Kidney epithelial cell (primary cell): ENCODE data around the gene KLHL17. TPM values are rescaled to one million over a fixed set of nuclear protein-coding genes. Genes with fewer than 3 reads are reported as not detected.

Source experiments
- DNase-seq: peaks from one replicate; pipeline ENCODE4 v3.0.0-alpha.2; 2010; ENCODE audit warnings: low read depth
- H3K27me3 ChIP-seq: 2 replicates; pipeline ENCODE4 v1.6.0; 2011; ENCODE audit warnings: low read length; ENCODE audit not compliant: control insufficient read depth, insufficient read depth
- H3K36me3 ChIP-seq: 2 replicates; pipeline ENCODE4 v1.5.1; 2011; ENCODE audit warnings: low read length; ENCODE audit not compliant: control insufficient read depth, insufficient read depth
- H3K4me3 ChIP-seq: 2 replicates; pipeline ENCODE4 v1.5.1; 2011; ENCODE audit warnings: low read depth, mild to moderate bottlenecking, control low read depth, low read length
- total RNA-seq: library from RNA; depleted of rRNA; stranded (reverse); fragments of >200 nt; gene quantifications from 2 replicates; pipeline ENCODE4 v1.2.3, GENCODE V29; 2015
- TF ChIP-seq, protein P1 (sequence below): IDR thresholded peaks from 2 replicates; pipeline ENCODE4 v1.5.1; 2011; ENCODE audit warnings: mild to moderate bottlenecking, moderate library complexity, low read length, control low read depth, inconsistent platforms; ENCODE audit not compliant: insufficient read depth, poor library complexity, severe bottlenecking

Gene KLHL17
- total RNA-seq, 1 donor from 2014 or later: 21.4 TPM

- peak overlapping the region; percentile 70 for H3K4me3 ChIP-seq
- peaks cover 3% of the 10 kb centered on the region for H3K36me3 ChIP-seq
- TF ChIP-seq, protein P1, sequence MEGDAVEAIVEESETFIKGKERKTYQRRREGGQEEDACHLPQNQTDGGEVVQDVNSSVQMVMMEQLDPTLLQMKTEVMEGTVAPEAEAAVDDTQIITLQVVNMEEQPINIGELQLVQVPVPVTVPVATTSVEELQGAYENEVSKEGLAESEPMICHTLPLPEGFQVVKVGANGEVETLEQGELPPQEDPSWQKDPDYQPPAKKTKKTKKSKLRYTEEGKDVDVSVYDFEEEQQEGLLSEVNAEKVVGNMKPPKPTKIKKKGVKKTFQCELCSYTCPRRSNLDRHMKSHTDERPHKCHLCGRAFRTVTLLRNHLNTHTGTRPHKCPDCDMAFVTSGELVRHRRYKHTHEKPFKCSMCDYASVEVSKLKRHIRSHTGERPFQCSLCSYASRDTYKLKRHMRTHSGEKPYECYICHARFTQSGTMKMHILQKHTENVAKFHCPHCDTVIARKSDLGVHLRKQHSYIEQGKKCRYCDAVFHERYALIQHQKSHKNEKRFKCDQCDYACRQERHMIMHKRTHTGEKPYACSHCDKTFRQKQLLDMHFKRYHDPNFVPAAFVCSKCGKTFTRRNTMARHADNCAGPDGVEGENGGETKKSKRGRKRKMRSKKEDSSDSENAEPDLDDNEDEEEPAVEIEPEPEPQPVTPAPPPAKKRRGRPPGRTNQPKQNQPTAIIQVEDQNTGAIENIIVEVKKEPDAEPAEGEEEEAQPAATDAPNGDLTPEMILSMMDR: no peak
- peaks cover 3% of the 10 kb centered on the region for H3K27me3 ChIP-seq
- no peak for DNase-seq
These were observed 537 bp upstream of the KLHL17 start for GRCh38 chr1:959731-960362.

DNA sequence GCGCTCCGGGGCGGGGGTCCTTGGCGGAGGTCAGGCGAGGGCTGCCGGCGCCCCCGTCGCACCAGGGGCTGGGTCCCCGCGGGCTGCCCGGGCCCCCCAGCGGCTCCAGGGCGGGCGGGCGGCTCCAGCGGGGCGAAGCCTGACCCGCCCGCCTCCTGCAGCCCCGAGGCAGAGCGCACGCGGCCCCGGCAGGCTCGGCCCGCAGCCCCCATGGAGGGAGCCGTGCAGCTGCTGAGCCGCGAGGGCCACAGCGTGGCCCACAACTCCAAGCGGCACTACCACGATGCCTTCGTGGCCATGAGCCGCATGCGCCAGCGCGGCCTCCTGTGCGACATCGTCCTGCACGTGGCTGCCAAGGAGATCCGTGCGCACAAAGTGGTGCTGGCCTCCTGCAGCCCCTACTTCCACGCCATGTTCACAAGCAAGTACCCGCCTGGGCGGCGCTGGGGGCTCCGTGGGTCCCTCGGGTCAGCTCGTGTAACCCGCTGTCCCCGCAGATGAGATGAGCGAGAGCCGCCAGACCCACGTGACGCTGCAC lies 817 bp downstream of the KLHL17 start:
- DNase-seq: no peak
- TF ChIP-seq, protein P1: no peak
- H3K36me3 ChIP-seq: peaks cover 3% of the 10 kb centered on the region
- H3K4me3 ChIP-seq: peak overlapping the region; percentile 70
- H3K27me3 ChIP-seq: peaks cover 3% of the 10 kb centered on the region

- TF ChIP-seq, protein P1: no peak
These were observed 2.3 kb downstream of the KLHL17 start for GRCh38 chr1:962381-963300.

DNA sequence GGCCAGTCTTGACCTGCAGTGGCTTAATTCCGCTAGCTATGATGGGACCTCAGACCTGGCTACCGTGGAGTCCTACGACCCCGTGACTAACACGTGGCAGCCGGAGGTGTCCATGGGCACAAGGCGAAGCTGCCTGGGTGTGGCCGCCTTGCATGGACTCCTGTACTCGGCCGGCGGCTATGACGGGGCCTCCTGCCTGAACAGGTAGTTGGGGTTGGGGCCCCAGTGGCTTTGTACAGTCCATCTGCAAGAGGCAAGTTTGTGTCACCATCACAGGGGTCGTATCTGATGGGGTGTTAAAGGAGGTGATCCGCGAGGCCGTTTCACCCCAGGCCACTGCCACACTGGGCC lies 2.9 kb downstream of the KLHL17 start:
- TF ChIP-seq, protein P1: no peak
- DNase-seq: no peak
- Histone ChIP-seq H3K27me3 (peaks cover 3% of the 10 kb centered on the region), H3K4me3 (no peak overlapping the region), H3K36me3 (no peaks in the 10 kb centered on the region)

More at GRCh38 chr1:962381-963300, 2.3 kb downstream of the KLHL17 start:
- DNase-seq: no peak
- H3K27me3 ChIP-seq: peaks cover 3% of the 10 kb centered on the region
- no peak overlapping the region for H3K4me3 ChIP-seq
- no peaks in the 10 kb centered on the region for H3K36me3 ChIP-seq

DNA sequence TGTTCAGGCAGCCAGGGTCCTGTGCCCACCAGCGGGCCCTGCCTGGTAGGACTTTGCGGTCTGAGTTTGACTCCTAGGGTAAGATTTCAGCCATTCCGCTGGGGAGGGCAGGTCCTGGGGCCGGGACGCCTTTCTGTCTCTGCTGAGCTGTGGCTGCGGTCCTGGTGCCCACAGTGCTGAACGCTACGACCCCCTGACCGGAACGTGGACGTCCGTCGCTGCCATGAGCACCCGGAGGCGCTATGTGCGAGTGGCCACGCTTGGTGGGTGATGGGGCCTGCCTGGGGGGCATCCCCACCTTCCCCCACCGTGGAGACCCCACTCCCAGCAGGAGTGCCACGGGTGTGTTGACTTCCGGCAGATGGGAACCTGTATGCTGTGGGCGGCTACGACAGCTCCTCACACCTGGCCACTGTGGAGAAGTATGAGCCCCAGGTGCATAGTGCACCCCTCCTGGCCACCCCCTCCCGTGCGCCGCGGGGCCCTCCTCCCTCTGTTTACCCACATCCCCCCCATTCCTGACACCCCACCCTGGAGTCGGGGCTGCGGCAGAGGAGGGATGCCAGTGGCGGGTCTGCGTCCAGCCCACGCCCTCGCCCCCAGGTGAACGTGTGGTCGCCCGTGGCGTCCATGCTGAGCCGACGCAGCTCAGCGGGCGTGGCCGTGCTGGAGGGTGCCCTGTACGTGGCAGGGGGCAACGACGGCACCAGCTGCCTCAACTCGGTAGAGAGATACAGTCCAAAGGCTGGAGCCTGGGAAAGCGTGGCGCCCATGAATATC lies 3.6 kb downstream of the KLHL17 start:
- no peak overlapping the region for H3K4me3 ChIP-seq
- DNase-seq: no peak
- TF ChIP-seq, protein P1: no peak
- H3K36me3 ChIP-seq: no peaks in the 10 kb centered on the region
- H3K27me3 ChIP-seq: peaks cover 3% of the 10 kb centered on the region
